ENCODE data around the gene KIR2DL3. TPM values are rescaled to one million over a fixed set of nuclear protein-coding genes. Genes with fewer than 3 reads are reported as not detected.

Gene KIR2DL3
- polyA plus RNA-seq, 1 experiment = not detected

DNA sequence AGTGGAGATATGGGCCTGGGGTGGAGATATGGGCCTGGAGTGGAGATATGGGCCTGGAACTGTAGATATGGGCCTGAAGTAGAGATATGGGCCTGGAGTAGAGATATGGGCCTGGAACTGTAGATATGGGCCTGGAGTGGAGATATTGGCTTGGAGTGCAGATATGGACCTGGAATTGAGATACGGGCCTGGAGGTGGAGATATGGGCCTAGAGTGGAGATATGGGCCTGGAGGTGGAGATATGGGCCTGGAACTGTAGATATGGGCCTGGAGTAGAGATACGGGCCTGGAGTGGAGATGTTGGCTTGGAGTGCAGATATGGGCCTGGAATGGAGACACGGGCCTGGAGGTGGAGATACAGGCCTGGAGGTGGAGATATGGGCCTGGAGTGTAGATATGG is 13.7 kb upstream of the KIR2DL3 start:
- TF ChIP-seq, protein P1, sequence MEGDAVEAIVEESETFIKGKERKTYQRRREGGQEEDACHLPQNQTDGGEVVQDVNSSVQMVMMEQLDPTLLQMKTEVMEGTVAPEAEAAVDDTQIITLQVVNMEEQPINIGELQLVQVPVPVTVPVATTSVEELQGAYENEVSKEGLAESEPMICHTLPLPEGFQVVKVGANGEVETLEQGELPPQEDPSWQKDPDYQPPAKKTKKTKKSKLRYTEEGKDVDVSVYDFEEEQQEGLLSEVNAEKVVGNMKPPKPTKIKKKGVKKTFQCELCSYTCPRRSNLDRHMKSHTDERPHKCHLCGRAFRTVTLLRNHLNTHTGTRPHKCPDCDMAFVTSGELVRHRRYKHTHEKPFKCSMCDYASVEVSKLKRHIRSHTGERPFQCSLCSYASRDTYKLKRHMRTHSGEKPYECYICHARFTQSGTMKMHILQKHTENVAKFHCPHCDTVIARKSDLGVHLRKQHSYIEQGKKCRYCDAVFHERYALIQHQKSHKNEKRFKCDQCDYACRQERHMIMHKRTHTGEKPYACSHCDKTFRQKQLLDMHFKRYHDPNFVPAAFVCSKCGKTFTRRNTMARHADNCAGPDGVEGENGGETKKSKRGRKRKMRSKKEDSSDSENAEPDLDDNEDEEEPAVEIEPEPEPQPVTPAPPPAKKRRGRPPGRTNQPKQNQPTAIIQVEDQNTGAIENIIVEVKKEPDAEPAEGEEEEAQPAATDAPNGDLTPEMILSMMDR (IDR thresholded peaks at IDR 0.05; ENCODE audit: insufficient read depth, low read depth, low read length) = no peak
- DNase-seq (ENCODE audit: low read depth) = no peak
- Histone ChIP-seq H3K4me3 (ENCODE audit: low read depth, low read length) (no peak overlapping the region), H3K36me3 (ENCODE audit: control insufficient read depth, insufficient read depth, low read length) (no peaks in the 10 kb centered on the region), H3K27me3 (ENCODE audit: control insufficient read depth, insufficient read depth, low read length) (no peaks in the 10 kb centered on the region)
- CTCF ChIA-PET = no interaction called here
- POLR2A ChIA-PET = no interaction called here

DNA sequence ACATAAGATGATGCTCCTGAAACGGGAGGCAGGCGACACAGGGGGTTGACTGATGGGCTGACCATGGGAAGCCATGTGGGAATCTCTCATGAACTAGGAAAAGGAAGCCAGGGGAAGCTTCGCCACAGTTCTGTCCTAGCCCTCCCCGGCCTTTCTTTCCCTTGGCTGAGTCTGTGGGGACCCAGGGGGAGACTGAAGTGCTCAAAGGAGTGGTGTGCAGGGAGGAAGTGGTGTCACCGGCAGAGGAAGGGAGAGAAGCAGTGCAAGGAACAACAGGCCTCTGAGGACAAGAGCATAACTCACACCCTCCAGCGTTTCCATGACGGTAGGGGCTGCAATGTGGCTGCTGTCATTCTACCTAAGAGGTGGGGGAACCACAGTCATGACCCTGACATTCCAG is 13.0 kb upstream of the KIR2DL3 start:
- DNase-seq (ENCODE audit: low read depth) = no peak
- CTCF ChIA-PET = no interaction called here
- POLR2A ChIA-PET = no interaction called here
- H3K27me3 ChIP-seq (ENCODE audit: control insufficient read depth, insufficient read depth, low read length) = no peaks in the 10 kb centered on the region
- TF ChIP-seq, protein P1 (IDR thresholded peaks at IDR 0.05; ENCODE audit: insufficient read depth, low read depth, low read length) = no peak
- H3K36me3 ChIP-seq (ENCODE audit: control insufficient read depth, insufficient read depth, low read length) = no peaks in the 10 kb centered on the region
- no peak overlapping the region for H3K4me3 ChIP-seq (ENCODE audit: low read depth, low read length)

DNA sequence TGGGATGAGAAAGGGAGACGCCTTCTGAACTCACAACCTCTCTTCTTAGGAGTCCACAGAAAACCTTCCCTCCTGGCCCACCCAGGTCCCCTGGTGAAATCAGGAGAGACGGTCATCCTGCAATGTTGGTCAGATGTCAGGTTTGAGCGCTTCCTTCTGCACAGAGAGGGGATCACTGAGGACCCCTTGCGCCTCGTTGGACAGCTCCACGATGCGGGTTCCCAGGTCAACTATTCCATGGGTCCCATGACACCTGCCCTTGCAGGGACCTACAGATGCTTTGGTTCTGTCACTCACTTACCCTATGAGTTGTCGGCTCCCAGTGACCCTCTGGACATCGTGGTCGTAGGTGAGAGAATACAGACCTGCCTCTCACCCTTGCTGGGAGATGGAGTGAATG is 10.8 kb upstream of the KIR2DL3 start:
- CTCF ChIA-PET = no interaction called here
- H3K36me3 ChIP-seq (ENCODE audit: control insufficient read depth, insufficient read depth, low read length) = no peaks in the 10 kb centered on the region
- no peaks in the 10 kb centered on the region for H3K27me3 ChIP-seq (ENCODE audit: control insufficient read depth, insufficient read depth, low read length)
- H3K4me3 ChIP-seq (ENCODE audit: low read depth, low read length) = no peak overlapping the region
- TF ChIP-seq, protein P1 (IDR thresholded peaks at IDR 0.05; ENCODE audit: insufficient read depth, low read depth, low read length) = no peak
- POLR2A ChIA-PET = no interaction called here
- DNase-seq (ENCODE audit: low read depth) = no peak

DNA sequence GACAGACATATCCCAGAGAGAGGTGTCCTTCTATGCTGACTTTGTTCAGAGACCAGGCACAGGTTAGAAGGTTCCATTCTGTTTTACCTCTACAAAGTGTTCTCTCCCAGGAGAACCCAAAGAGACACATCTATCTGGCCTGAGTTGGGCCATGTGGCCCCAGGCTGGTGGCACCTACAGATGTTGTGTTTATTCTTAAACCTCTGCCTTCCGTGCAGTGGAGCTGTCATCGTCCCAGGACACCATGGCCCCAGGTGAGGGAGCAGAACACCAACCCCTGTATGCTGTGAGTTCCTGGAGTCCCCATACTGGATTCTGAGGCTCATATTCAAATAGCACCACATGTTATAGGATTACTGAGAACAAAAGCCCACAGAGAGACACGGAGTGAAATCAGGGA is 10.1 kb upstream of the KIR2DL3 start:
- no peak for DNase-seq (ENCODE audit: low read depth)
- Histone ChIP-seq H3K36me3 (ENCODE audit: control insufficient read depth, insufficient read depth, low read length) (no peaks in the 10 kb centered on the region), H3K4me3 (ENCODE audit: low read depth, low read length) (no peak overlapping the region), H3K27me3 (ENCODE audit: control insufficient read depth, insufficient read depth, low read length) (no peaks in the 10 kb centered on the region)
- TF ChIP-seq, protein P1 (IDR thresholded peaks at IDR 0.05; ENCODE audit: insufficient read depth, low read depth, low read length) = no peak
- CTCF ChIA-PET = no interaction called here
- POLR2A ChIA-PET = no interaction called here

DNA sequence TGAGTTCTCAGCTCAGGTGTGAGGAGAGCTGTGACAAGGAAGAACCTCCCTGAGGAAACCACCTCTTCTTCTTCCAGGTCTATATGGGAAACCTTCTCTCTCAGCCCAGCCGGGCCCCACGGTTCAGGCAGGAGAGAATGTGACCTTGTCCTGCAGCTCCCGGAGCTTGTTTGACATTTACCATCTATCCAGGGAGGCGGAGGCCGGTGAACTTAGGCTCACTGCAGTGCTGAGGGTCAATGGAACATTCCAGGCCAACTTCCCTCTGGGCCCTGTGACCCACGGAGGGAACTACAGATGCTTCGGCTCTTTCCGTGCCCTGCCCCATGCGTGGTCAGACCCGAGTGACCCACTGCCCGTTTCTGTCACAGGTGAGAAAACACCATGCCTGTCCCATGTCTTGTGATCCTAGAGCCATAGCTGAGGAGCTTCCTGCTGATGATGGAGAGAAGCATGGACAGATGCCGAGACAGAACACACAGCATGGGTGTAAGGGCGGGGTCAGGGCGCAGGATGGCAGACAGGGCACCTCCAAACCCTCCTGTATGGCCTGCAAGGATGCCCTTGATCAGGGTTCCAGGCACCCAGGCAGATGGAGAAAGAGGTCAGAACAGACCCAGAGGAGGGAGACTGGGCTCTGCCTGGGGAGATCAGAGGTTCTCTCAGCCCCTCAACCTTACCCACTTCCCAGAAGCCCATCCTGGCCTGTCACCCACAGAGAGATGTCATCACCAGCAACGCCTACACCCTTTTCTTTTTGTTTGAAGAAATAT is 8.7 kb upstream of the KIR2DL3 start:
- POLR2A ChIA-PET = no interaction called here
- TF ChIP-seq, protein P1 (IDR thresholded peaks at IDR 0.05; ENCODE audit: insufficient read depth, low read depth, low read length) = no peak
- no peak overlapping the region for H3K4me3 ChIP-seq (ENCODE audit: low read depth, low read length)
- CTCF ChIA-PET = no interaction called here
- H3K27me3 ChIP-seq (ENCODE audit: control insufficient read depth, insufficient read depth, low read length) = no peaks in the 10 kb centered on the region
- no peaks in the 10 kb centered on the region for H3K36me3 ChIP-seq (ENCODE audit: control insufficient read depth, insufficient read depth, low read length)
- no peak for DNase-seq (ENCODE audit: low read depth)
